Peyer's patch (tissue), 4 donors: ENCODE data around the gene GABBR2. TPM values are rescaled to one million over a fixed set of nuclear protein-coding genes. Genes with fewer than 3 reads are reported as not detected.

Source experiments
- DNase-seq, 3 donors: peaks; one replicate each; pipeline ENCODE4 v3.0.0-alpha.2; 2017 to 2019
- H3K27ac ChIP-seq, 4 donors: fragments of 200-600 bp; sonication (generic); one replicate each; pipeline ENCODE4 v1.5.1; 2016 to 2019
- H3K27me3 ChIP-seq, 2 donors: fragments of 200-600 bp; sonication (generic); one replicate each; pipeline ENCODE4 v1.5.1; 2019
- H3K36me3 ChIP-seq, 3 donors: fragments of 200-600 bp; sonication (generic); one replicate each; pipeline ENCODE4 v1.5.1; 2016 to 2019
- H3K4me1 ChIP-seq, 4 donors: fragments of 200-600 bp; sonication (generic); one replicate each; pipeline ENCODE4 v1.5.1; 2016 to 2019
- H3K4me3 ChIP-seq, 4 donors: fragments of 200-600 bp; sonication (generic); 1 replicate in 3 of 4; 2 replicates in 1 of 4; pipeline ENCODE4 v1.5.1; 2016 to 2019; ENCODE audit warnings: mild to moderate bottlenecking in 1 of 4
- H3K9me3 ChIP-seq, 4 donors: fragments of 200-600 bp; sonication (generic); one replicate each; pipeline ENCODE4 v1.5.1; 2016 to 2019; ENCODE audit warnings: mild to moderate bottlenecking in 1 of 4
- CTCF ChIP-seq, 6 experiments: fragments of 450-650 bp in 4 of 6; fragments of 200-600 bp in 2 of 6; sonication (generic) in 1 of 6; IDR thresholded peaks; one replicate each; pipeline ENCODE4 v1.5.1; 2017 to 2019; ENCODE audit warnings: antibody characterized with exemption in 6 of 6, mild to moderate bottlenecking in 3 of 6, moderate library complexity in 1 of 6
- POLR2A ChIP-seq, 2 donors: fragments of 450-650 bp; IDR thresholded peaks; one replicate each; pipeline ENCODE4 v1.5.1; 2017; ENCODE audit warnings: antibody characterized with exemption in 2 of 2, mild to moderate bottlenecking in 2 of 2, moderate library complexity in 2 of 2
- total RNA-seq, 4 donors: library from RNA; depleted of rRNA; stranded (reverse); fragments of >200 nt; gene quantifications; one replicate each; pipeline ENCODE4 v1.1.0, GENCODE V29; 2016

Gene GABBR2
- total RNA-seq, 4 donors from 2014 or later, result not detected

GRCh38 chr9:98369066-98369425 lies 339.7 kb downstream of the GABBR2 start:
- Histone ChIP-seq H3K27me3 (no peaks in the 10 kb centered on the region), H3K4me3 (no peak overlapping the region), H3K36me3 (no peaks in the 10 kb centered on the region), H3K9me3 (peaks cover 0 to 17% (median 3%) of the 10 kb centered on the region in 4 donors), H3K27ac (no peak overlapping the region), H3K4me1 (no peaks in the 10 kb centered on the region)
- TF ChIP-seq POLR2A (IDR thresholded peaks at IDR 0.05) (no peak), CTCF (IDR thresholded peaks at IDR 0.05) (no peak)
- DNase-seq, result no peak

GRCh38 chr9:98368366-98369065 lies 340.2 kb downstream of the GABBR2 start:
- Histone ChIP-seq H3K27ac (no peak overlapping the region), H3K4me1 (no peaks in the 10 kb centered on the region), H3K36me3 (no peaks in the 10 kb centered on the region), H3K4me3 (no peak overlapping the region), H3K27me3 (no peaks in the 10 kb centered on the region), H3K9me3 (peaks cover 0 to 17% (median 3%) of the 10 kb centered on the region in 4 donors)
- no peak for DNase-seq
- no peak for TF ChIP-seq CTCF (IDR thresholded peaks at IDR 0.05)
- TF ChIP-seq POLR2A (IDR thresholded peaks at IDR 0.05), result no peak

GRCh38 chr9:98367923-98368322 lies 340.8 kb downstream of the GABBR2 start:
- no peak for TF ChIP-seq CTCF (IDR thresholded peaks at IDR 0.05)
- TF ChIP-seq POLR2A (IDR thresholded peaks at IDR 0.05), result no peak
- DNase-seq, result no peak
- no peak overlapping the region for H3K4me3 ChIP-seq
- H3K9me3 ChIP-seq, result peaks cover 0 to 17% (median 3%) of the 10 kb centered on the region in 4 donors
- no peaks in the 10 kb centered on the region for H3K36me3 ChIP-seq
- no peaks in the 10 kb centered on the region for H3K27me3 ChIP-seq
- no peaks in the 10 kb centered on the region for H3K4me1 ChIP-seq
- no peak overlapping the region for H3K27ac ChIP-seq

- no peak overlapping the region for H3K27ac ChIP-seq
- TF ChIP-seq POLR2A (IDR thresholded peaks at IDR 0.05) (no peak), CTCF (IDR thresholded peaks at IDR 0.05) (no peak)
- no peaks in the 10 kb centered on the region for H3K36me3 ChIP-seq
- peaks cover 0 to 17% (median 3%) of the 10 kb centered on the region in 4 donors for H3K9me3 ChIP-seq
- H3K27me3 ChIP-seq, result no peaks in the 10 kb centered on the region
- no peaks in the 10 kb centered on the region for H3K4me1 ChIP-seq
- no peak overlapping the region for H3K4me3 ChIP-seq
- no peak for DNase-seq
These were observed 341.3 kb downstream of the GABBR2 start for GRCh38 chr9:98367371-98367900.

GRCh38 chr9:98365781-98366180 lies 343.0 kb downstream of the GABBR2 start:
- H3K27me3 ChIP-seq, result no peaks in the 10 kb centered on the region
- no peak overlapping the region for H3K4me3 ChIP-seq
- TF ChIP-seq CTCF (IDR thresholded peaks at IDR 0.05) (no peak), POLR2A (IDR thresholded peaks at IDR 0.05) (no peak)
- DNase-seq, result no peak
- H3K9me3 ChIP-seq, result peaks cover 0 to 17% (median 3%) of the 10 kb centered on the region in 4 donors
- H3K27ac ChIP-seq, result no peak overlapping the region
- no peaks in the 10 kb centered on the region for H3K36me3 ChIP-seq
- no peaks in the 10 kb centered on the region for H3K4me1 ChIP-seq
